Measurements from ENCODE around the gene SHPK. TPM values are rescaled to one million over a fixed set of nuclear protein-coding genes. Genes with fewer than 3 reads are reported as not detected.

The SHPK gene
- total and polyA plus RNA-seq, 2 of the 4 experiments (the other 2 are of a cell fraction): 11.1 to 14.3 TPM

DNA sequence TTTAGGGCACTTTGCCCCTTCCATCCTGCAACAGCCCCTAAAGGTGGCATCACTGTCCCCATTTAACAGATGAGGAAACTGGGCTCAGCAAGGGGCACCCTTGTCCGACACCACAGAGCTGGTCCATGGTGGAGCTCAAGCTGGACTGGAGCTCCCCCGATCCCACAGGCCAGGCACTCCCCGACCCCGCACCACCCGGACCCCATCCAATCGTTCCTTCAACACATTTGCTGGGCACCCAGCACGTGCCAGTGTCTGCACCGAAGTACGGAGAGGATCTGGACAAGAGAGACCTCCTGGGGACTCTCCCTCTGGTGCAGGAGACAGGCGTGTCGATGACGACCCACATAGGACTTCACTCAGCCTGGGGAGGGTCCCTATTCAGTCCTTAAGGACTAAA is 46.0 kb upstream of the SHPK start:
- no peak overlapping the region for H2AK9ac ChIP-seq (replicated peaks; ENCODE audit: low read depth, low read length, poor library complexity)
- no peak overlapping the region for H3K23ac ChIP-seq (ENCODE audit: low read depth, low read length)
- no peak overlapping the region for H3K4me3 ChIP-seq (ENCODE audit: insufficient read depth, low read depth, low read length)
- no peaks in the 10 kb centered on the region for H4K20me1 ChIP-seq (ENCODE audit: insufficient read depth, low read length)
- H3K9me3 ChIP-seq (ENCODE audit: control insufficient read depth, insufficient read depth, low read length): no peaks in the 10 kb centered on the region
- H3K18ac ChIP-seq (ENCODE audit: low read depth, low read length): no peak overlapping the region
- no peak for ATAC-seq (ENCODE audit: low read depth)
- H3K14ac ChIP-seq (replicated peaks; ENCODE audit: low read depth, low read length): no peak overlapping the region
- no peak overlapping the region for H2AK5ac ChIP-seq (ENCODE audit: low read depth, low read length)
- no peaks in the 10 kb centered on the region for H3K36me3 ChIP-seq (ENCODE audit: control insufficient read depth, insufficient read depth, low read length)
- ChIA-PET CTCF (interaction anchor here (0.7 to 0.8 kb wide), 2 partner anchors 13 to 57 kb away, joined by 3 read pairs; no protein-coding TSS in a partner anchor), POLR2A (ENCODE audit: unreplicated experiment) (no interaction called here)
- H2BK5ac ChIP-seq (ENCODE audit: low read depth, low read length, poor library complexity, severe bottlenecking): no peak overlapping the region
- DNase-seq: no peak
- no peak overlapping the region for H3K4me2 ChIP-seq (ENCODE audit: low read depth, low read length)
- no peak overlapping the region for H4K91ac ChIP-seq (ENCODE audit: insufficient read depth, low read depth, low read length)
- H3K9ac ChIP-seq (ENCODE audit: low read depth, low read length): no peak overlapping the region
- H3K79me1 ChIP-seq (ENCODE audit: low read depth in 1 of 2, low read length in 2 of 2): no peaks in the 10 kb centered on the region
- no peak overlapping the region for H2BK20ac ChIP-seq (ENCODE audit: low read depth, low read length)
- H3K27me3 ChIP-seq (ENCODE audit: control insufficient read depth, insufficient read depth, low read length): peaks cover 11% of the 10 kb centered on the region
- no peak overlapping the region for H3K56ac ChIP-seq (ENCODE audit: extremely low read depth, insufficient read depth, low read length)
- H3K27ac ChIP-seq (ENCODE audit: insufficient read depth, low read length): no peak overlapping the region
- BruUV-seq (replicated peaks): no TSS peak
- no peaks in the 10 kb centered on the region for H3K9me1 ChIP-seq (ENCODE audit: insufficient read depth, low read length)
- dilution Hi-C loops (cut with HindIII; ENCODE audit: low sequenced_read_pairs, unreplicated experiment) (no loop called here), intact Hi-C loops (cut with micrococcal nuclease) (loop anchor here (5.0 kb wide), 1 partner anchor 40 kb away; the partner anchor contains the start of gene HASPIN), in situ Hi-C loops (cut with MboI; ENCODE audit: low sequenced_read_pairs) (no loop called here)
- H2BK15ac ChIP-seq (ENCODE audit: low read depth, low read length): no peak overlapping the region
- no peak overlapping the region for H4K8ac ChIP-seq (ENCODE audit: low read depth in 2 of 2, low read length in 2 of 2)
- H3K4ac ChIP-seq (ENCODE audit: low read depth, low read length): no peak overlapping the region
- TF ChIP-seq MXI1 (IDR thresholded peaks at IDR 0.05; ENCODE audit: borderline replicate concordance, low read depth, low read length) (no peak), CHD1 (IDR thresholded peaks at IDR 0.05; ENCODE audit: low read depth, low read length) (no peak), SMC3 (IDR thresholded peaks at IDR 0.05; ENCODE audit: low read depth, low read length) (no peak), FOS (IDR thresholded peaks at IDR 0.05; ENCODE audit: low read depth, low read length) (no peak), NFE2L2 (IDR thresholded peaks at IDR 0.05; ENCODE audit: low read depth, low read length) (no peak), MAFK (IDR thresholded peaks at IDR 0.05; ENCODE audit: low read depth, low read length) (no peak), BHLHE40 (IDR thresholded peaks at IDR 0.05; ENCODE audit: low read depth, low read length) (no peak), CEBPB (IDR thresholded peaks at IDR 0.05; ENCODE audit: low read depth, low read length) (no peak), MAZ (IDR thresholded peaks at IDR 0.05; ENCODE audit: borderline replicate concordance, low read depth, low read length) (no peak), POLR2A (IDR thresholded peaks at IDR 0.05; ENCODE audit: low read depth, low read length) (no peak), RCOR1 (IDR thresholded peaks at IDR 0.05; ENCODE audit: insufficient replicate concordance, low read length) (no peak), RFX5 (IDR thresholded peaks at IDR 0.05; ENCODE audit: low read depth, low read length) (no peak), RAD21 (IDR thresholded peaks at IDR 0.05; ENCODE audit: low read length) (no peak)
- TF ChIP-seq, protein P1, sequence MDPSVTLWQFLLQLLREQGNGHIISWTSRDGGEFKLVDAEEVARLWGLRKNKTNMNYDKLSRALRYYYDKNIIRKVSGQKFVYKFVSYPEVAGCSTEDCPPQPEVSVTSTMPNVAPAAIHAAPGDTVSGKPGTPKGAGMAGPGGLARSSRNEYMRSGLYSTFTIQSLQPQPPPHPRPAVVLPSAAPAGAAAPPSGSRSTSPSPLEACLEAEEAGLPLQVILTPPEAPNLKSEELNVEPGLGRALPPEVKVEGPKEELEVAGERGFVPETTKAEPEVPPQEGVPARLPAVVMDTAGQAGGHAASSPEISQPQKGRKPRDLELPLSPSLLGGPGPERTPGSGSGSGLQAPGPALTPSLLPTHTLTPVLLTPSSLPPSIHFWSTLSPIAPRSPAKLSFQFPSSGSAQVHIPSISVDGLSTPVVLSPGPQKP (IDR thresholded peaks at IDR 0.05; ENCODE audit: borderline replicate concordance, low read depth, low read length): no peak
- TF ChIP-seq, protein P2, sequence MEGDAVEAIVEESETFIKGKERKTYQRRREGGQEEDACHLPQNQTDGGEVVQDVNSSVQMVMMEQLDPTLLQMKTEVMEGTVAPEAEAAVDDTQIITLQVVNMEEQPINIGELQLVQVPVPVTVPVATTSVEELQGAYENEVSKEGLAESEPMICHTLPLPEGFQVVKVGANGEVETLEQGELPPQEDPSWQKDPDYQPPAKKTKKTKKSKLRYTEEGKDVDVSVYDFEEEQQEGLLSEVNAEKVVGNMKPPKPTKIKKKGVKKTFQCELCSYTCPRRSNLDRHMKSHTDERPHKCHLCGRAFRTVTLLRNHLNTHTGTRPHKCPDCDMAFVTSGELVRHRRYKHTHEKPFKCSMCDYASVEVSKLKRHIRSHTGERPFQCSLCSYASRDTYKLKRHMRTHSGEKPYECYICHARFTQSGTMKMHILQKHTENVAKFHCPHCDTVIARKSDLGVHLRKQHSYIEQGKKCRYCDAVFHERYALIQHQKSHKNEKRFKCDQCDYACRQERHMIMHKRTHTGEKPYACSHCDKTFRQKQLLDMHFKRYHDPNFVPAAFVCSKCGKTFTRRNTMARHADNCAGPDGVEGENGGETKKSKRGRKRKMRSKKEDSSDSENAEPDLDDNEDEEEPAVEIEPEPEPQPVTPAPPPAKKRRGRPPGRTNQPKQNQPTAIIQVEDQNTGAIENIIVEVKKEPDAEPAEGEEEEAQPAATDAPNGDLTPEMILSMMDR (conservative IDR thresholded peaks at IDR 0.05; ENCODE audit: low read depth, low read length): no peak
- TF ChIP-seq, protein P3, sequence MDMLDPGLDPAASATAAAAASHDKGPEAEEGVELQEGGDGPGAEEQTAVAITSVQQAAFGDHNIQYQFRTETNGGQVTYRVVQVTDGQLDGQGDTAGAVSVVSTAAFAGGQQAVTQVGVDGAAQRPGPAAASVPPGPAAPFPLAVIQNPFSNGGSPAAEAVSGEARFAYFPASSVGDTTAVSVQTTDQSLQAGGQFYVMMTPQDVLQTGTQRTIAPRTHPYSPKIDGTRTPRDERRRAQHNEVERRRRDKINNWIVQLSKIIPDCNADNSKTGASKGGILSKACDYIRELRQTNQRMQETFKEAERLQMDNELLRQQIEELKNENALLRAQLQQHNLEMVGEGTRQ (IDR thresholded peaks at IDR 0.05; ENCODE audit: low read depth, low read length): no peak
- no peak overlapping the region for H2BK120ac ChIP-seq (ENCODE audit: low read depth, low read length)
- H4K5ac ChIP-seq (ENCODE audit: low read depth, low read length): no peak overlapping the region
- H3K4me1 ChIP-seq (ENCODE audit: control insufficient read depth, insufficient read depth, low read length): no peaks in the 10 kb centered on the region
- H2AFZ ChIP-seq (replicated peaks; ENCODE audit: low read length, poor library complexity): no peak overlapping the region
- WGBS, 2 experiments (ENCODE audit: extremely low coverage in 2 of 2, insufficient read length in 1 of 2): 72% methylated on average over 3 of the region's 12 CpGs; no CpG with 5 or more reads in 1 of the 2 experiments
